ENCODE measurements around the gene DCDC1.

GRCh38 chr11:31199378-31199777 is 170.2 kb downstream of the DCDC1 start:
- TF ChIP-seq POLR2A (IDR thresholded peaks at IDR 0.05) = no peak
- TF ChIP-seq, protein P1, sequence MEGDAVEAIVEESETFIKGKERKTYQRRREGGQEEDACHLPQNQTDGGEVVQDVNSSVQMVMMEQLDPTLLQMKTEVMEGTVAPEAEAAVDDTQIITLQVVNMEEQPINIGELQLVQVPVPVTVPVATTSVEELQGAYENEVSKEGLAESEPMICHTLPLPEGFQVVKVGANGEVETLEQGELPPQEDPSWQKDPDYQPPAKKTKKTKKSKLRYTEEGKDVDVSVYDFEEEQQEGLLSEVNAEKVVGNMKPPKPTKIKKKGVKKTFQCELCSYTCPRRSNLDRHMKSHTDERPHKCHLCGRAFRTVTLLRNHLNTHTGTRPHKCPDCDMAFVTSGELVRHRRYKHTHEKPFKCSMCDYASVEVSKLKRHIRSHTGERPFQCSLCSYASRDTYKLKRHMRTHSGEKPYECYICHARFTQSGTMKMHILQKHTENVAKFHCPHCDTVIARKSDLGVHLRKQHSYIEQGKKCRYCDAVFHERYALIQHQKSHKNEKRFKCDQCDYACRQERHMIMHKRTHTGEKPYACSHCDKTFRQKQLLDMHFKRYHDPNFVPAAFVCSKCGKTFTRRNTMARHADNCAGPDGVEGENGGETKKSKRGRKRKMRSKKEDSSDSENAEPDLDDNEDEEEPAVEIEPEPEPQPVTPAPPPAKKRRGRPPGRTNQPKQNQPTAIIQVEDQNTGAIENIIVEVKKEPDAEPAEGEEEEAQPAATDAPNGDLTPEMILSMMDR (IDR thresholded peaks at IDR 0.05) = no peak

Data from adrenal gland (tissue), 5 donors.